Fibroblast of lung (primary cell): ENCODE data around the gene NUP210. TPM values are rescaled to one million over a fixed set of nuclear protein-coding genes. Genes with fewer than 3 reads are reported as not detected.

ENCODE experiments used
- DNase-seq, 2 donors: peaks; one replicate each; pipeline versions ENCODE4 v3.0.0 to v3.0.0-alpha.2; 2010; ENCODE audit warnings: low read depth in 2 of 2
- H2AFZ ChIP-seq: 2 replicates; pipeline ENCODE4 v1.5.1; 2012; ENCODE audit warnings: low read length, control low read depth, inconsistent platforms
- H3K27ac ChIP-seq: 2 replicates; pipeline ENCODE4 v1.5.1; 2011; ENCODE audit warnings: low read length, control low read depth; ENCODE audit not compliant: insufficient read depth
- H3K27me3 ChIP-seq: 2 replicates; pipeline ENCODE4 v1.5.1; 2011; ENCODE audit warnings: mild to moderate bottlenecking, low read length; ENCODE audit not compliant: control insufficient read depth, insufficient read depth
- H3K36me3 ChIP-seq: 2 replicates; pipeline ENCODE4 v1.5.1; 2011; ENCODE audit warnings: low read length; ENCODE audit not compliant: control insufficient read depth, insufficient read depth
- H3K4me1 ChIP-seq: 2 replicates; pipeline ENCODE4 v1.5.1; 2011; ENCODE audit warnings: low read length; ENCODE audit not compliant: control insufficient read depth, insufficient read depth; ENCODE audit errors: extremely low read depth
- H3K4me2 ChIP-seq: 2 replicates; pipeline ENCODE4 v1.5.1; 2011; ENCODE audit warnings: low read length, control low read depth; ENCODE audit not compliant: insufficient read depth; ENCODE audit errors: extremely low read depth
- H3K4me3 ChIP-seq, 4 experiments: fragments of 200-600 bp in 1 of 4; sonication (generic) in 1 of 4; replicated peaks in 1 of 4; 2 replicates each; pipeline ENCODE4 v1.5.1; 2011 to 2016; ENCODE audit warnings: low read length in 4 of 4, low read depth in 3 of 4, mild to moderate bottlenecking in 3 of 4, control low read depth in 2 of 4, inconsistent platforms in 1 of 4, mixed read lengths in 1 of 4; ENCODE audit not compliant: insufficient read depth in 1 of 4; ENCODE audit errors: control extremely low read depth in 1 of 4
- H3K79me2 ChIP-seq: 2 replicates; pipeline ENCODE4 v1.5.1; 2012; ENCODE audit warnings: mild to moderate bottlenecking, low read length, inconsistent platforms; ENCODE audit not compliant: control insufficient read depth, insufficient read depth
- H3K9ac ChIP-seq: 2 replicates; pipeline ENCODE4 v1.5.1; 2011; ENCODE audit warnings: mild to moderate bottlenecking, low read length, control low read depth; ENCODE audit not compliant: insufficient read depth
- H3K9me3 ChIP-seq: 2 replicates; pipeline ENCODE4 v1.5.1; 2012; ENCODE audit warnings: low read depth, low read length; ENCODE audit not compliant: control insufficient read depth, insufficient read depth
- H4K20me1 ChIP-seq: 2 replicates; pipeline ENCODE4 v1.5.1; 2011; ENCODE audit warnings: low read length; ENCODE audit not compliant: control insufficient read depth, insufficient read depth; ENCODE audit errors: extremely low read depth
- CTCF ChIP-seq, 2 donors: IDR thresholded peaks in 1 of 2; conservative IDR thresholded peaks in 1 of 2; 1 replicate in 1 of 2; 2 replicates in 1 of 2; pipeline ENCODE4 v1.5.1; 2011 to 2012; ENCODE audit warnings: low read length in 2 of 2, control low read depth in 1 of 2, inconsistent platforms in 1 of 2, low read depth in 1 of 2, mild to moderate bottlenecking in 1 of 2
- EZH2 ChIP-seq: IDR thresholded peaks from 2 replicates; pipeline ENCODE4 v1.5.1; 2012; ENCODE audit warnings: low read length, control low read depth, mild to moderate bottlenecking; ENCODE audit errors: missing control alignments
- polyA plus RNA-seq, 2 donors: library from polyadenylated mRNA; depleted of rRNA in 1 of 2; stranded (reverse) in 1 of 2; unstranded in 1 of 2; fragments of >200 nt; gene quantifications; 2 replicates each; pipeline ENCODE4 v1.2.1, GENCODE V29; 2011 to 2012; ENCODE audit warnings: missing spikeins in 1 of 2
- total RNA-seq: library from RNA; depleted of rRNA; stranded (reverse); fragments of >200 nt; gene quantifications from 2 replicates; pipeline ENCODE4 v1.2.1, GENCODE V29; 2014

NUP210 gene
- total and polyA plus RNA-seq, 2 donors (not counting 1 experiment from before 2014, with no cell fraction given) = 0.09 to 0.33 TPM

GRCh38 chr3:13317596-13318320, 102.4 kb downstream of the NUP210 start:
- Histone ChIP-seq H4K20me1 (no peaks in the 10 kb centered on the region), H3K79me2 (no peaks in the 10 kb centered on the region), H3K4me2 (no peak overlapping the region), H3K36me3 (no peaks in the 10 kb centered on the region), H3K4me1 (no peaks in the 10 kb centered on the region), H3K9me3 (no peaks in the 10 kb centered on the region), H3K9ac (no peak overlapping the region), H3K4me3 (no peak overlapping the region), H3K27me3 (no peaks in the 10 kb centered on the region), H3K27ac (no peak overlapping the region), H2AFZ (no peak overlapping the region)
- TF ChIP-seq CTCF (conservative IDR thresholded peaks at IDR 0.05 in 1 of 2, IDR thresholded peaks at IDR 0.05 in 1 of 2; ENCODE audit: low read depth in 1 of 2, low read length in 2 of 2) (no peak), EZH2 (no peak)
- no peak for DNase-seq

- H3K9ac ChIP-seq = no peak overlapping the region
- no peaks in the 10 kb centered on the region for H3K36me3 ChIP-seq
- TF ChIP-seq CTCF (conservative IDR thresholded peaks at IDR 0.05 in 1 of 2, IDR thresholded peaks at IDR 0.05 in 1 of 2; ENCODE audit: low read depth in 1 of 2, low read length in 2 of 2) (no peak), EZH2 (no peak)
- DNase-seq = no peak
- H3K79me2 ChIP-seq = no peaks in the 10 kb centered on the region
- H3K27ac ChIP-seq = no peak overlapping the region
- no peak overlapping the region for H3K4me2 ChIP-seq
- no peaks in the 10 kb centered on the region for H3K9me3 ChIP-seq
- H4K20me1 ChIP-seq = no peaks in the 10 kb centered on the region
- H2AFZ ChIP-seq = no peak overlapping the region
- H3K4me1 ChIP-seq = no peaks in the 10 kb centered on the region
- no peaks in the 10 kb centered on the region for H3K27me3 ChIP-seq
- H3K4me3 ChIP-seq = no peak overlapping the region
These were observed 103.5 kb downstream of the NUP210 start for GRCh38 chr3:13316603-13317002.

GRCh38 chr3:13314877-13315276, 105.2 kb downstream of the NUP210 start:
- H3K79me2 ChIP-seq = no peaks in the 10 kb centered on the region
- no peaks in the 10 kb centered on the region for H3K9me3 ChIP-seq
- no peaks in the 10 kb centered on the region for H3K27me3 ChIP-seq
- no peaks in the 10 kb centered on the region for H3K36me3 ChIP-seq
- H3K4me3 ChIP-seq = no peak overlapping the region
- no peaks in the 10 kb centered on the region for H4K20me1 ChIP-seq
- no peak overlapping the region for H3K9ac ChIP-seq
- no peak overlapping the region for H3K4me2 ChIP-seq
- no peak overlapping the region for H2AFZ ChIP-seq
- H3K27ac ChIP-seq = no peak overlapping the region
- no peak for DNase-seq
- no peaks in the 10 kb centered on the region for H3K4me1 ChIP-seq
- no peak for TF ChIP-seq EZH2
- no peak for TF ChIP-seq CTCF (conservative IDR thresholded peaks at IDR 0.05 in 1 of 2, IDR thresholded peaks at IDR 0.05 in 1 of 2; ENCODE audit: low read depth in 1 of 2, low read length in 2 of 2)
